Fibroblast of the aortic adventitia (primary cell): ENCODE data around the gene PTH2R. TPM values are rescaled to one million over a fixed set of nuclear protein-coding genes. Genes with fewer than 3 reads are reported as not detected.

Experiments
- DNase-seq: peaks from one replicate; pipeline ENCODE4 v3.0.0-alpha.2; 2010; ENCODE audit warnings: low read depth
- H3K4me3 ChIP-seq: 2 replicates; pipeline ENCODE4 v1.5.1; 2011; ENCODE audit warnings: low read depth, mild to moderate bottlenecking, control low read depth, low read length, moderate library complexity
- CTCF ChIP-seq: IDR thresholded peaks from 2 replicates; pipeline ENCODE4 v1.5.1; 2011; ENCODE audit warnings: mild to moderate bottlenecking, low read length, control low read depth, inconsistent platforms; ENCODE audit not compliant: insufficient read depth
- total RNA-seq: library from RNA; depleted of rRNA; stranded (reverse); fragments of >200 nt; gene quantifications from 2 replicates; pipeline ENCODE4 v1.2.3, GENCODE V29; 2012; ENCODE audit warnings: low replicate concordance

PTH2R gene
- total RNA-seq, 1 donor = not detected

GRCh38 chr2:208363485-208363884 is 43.1 kb upstream of the PTH2R start:
- peak; percentile 86 for DNase-seq
- TF ChIP-seq CTCF = no peak
- no peak overlapping the region for H3K4me3 ChIP-seq

DNA sequence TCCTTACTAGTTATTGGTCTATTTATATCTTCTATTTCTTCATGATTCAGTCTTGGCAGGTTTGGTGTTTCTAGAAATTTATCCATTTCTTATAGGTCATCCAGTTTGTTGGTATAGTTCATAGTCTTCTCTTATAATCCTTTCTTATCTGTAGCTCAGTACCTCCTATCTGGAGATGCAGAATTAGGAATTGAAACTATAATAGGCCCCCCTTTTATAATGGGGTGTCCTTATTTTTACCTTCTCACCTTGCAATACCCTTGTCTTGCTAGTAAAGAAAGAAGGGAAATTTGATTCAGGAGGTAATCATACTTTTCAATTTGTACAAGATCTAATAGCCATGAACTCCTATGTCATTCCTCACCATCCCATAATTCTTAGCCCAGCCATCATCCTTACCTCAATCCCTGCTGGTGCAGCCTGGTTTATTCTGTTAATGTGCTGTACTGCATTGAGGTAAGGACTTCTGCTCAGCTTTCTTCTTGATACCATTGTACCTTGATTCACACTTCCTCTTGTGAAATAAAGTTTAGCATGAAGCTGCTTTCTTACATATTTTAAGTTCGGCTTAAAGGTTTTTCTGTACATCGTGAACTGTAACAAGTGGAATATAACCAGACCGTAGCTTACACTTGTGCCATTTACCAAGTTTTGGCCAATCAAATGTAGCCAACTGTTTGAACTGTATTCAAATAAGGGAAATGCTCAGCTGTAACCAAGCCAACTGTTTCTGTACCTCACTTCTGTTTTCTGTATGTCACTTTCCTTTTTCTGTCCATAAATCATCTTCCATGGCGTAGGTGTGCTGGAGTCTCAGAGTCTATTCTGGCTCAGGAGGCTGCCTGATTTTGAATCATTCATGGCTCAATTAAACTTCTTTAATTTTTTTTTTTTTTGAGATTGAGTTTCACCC is 40.1 kb upstream of the PTH2R start:
- no peak overlapping the region for H3K4me3 ChIP-seq
- TF ChIP-seq CTCF = no peak
- DNase-seq = no peak

- DNase-seq = peak; percentile 49
- TF ChIP-seq CTCF = no peak
- H3K4me3 ChIP-seq = no peak overlapping the region
Measured at GRCh38 chr2:208369091-208369490, 37.5 kb upstream of the PTH2R start.

DNA sequence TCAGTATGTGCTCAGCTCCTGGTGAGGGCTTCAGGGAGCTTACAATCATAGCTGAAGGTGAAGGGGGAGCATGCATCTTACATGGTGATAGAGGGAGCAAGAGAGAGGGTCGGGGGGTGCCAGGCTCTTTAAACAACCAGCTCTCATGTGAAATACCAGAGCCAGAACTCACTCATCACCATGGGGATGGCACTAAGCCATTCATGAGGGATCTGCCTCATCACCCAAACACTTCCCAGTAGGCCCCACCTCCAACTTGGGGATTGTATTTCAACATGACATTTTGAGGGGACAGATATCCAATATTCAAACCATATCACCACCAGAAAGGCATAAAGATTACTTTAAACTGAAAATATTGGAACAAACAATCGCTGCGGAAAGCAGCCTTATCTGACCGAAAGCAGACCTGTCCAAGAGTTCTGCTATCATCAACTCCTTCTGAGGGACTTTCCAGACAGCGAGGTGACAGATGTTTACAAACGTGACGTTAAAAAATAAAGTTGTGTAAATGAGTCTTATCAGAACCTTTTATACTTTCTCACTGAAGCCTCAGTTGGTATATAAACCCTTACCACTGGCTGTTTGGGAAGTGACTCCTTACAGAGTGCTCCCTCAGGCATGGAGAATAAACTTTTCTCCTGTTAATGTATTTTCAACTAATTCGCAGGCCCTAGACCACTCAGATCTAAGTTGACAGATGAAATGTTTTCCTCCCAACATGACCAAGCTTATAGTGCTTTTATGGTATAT is 35.5 kb upstream of the PTH2R start:
- no peak overlapping the region for H3K4me3 ChIP-seq
- peak; percentile 23 for DNase-seq
- no peak for TF ChIP-seq CTCF

GRCh38 chr2:208371634-208371935 is 35.0 kb upstream of the PTH2R start:
- DNase-seq = no peak
- no peak overlapping the region for H3K4me3 ChIP-seq
- no peak for TF ChIP-seq CTCF

- H3K4me3 ChIP-seq = no peak overlapping the region
- peak; percentile 81 for TF ChIP-seq CTCF
- peak; percentile 76 for DNase-seq
Measured at GRCh38 chr2:208373460-208374089, 33.0 kb upstream of the PTH2R start.
